Posterior vena cava (tissue), 2 donors: Measurements from ENCODE around the gene DPH2. TPM values are rescaled to one million over a fixed set of nuclear protein-coding genes. Genes with fewer than 3 reads are reported as not detected.

Experiments used
- DNase-seq: peaks from one replicate; pipeline ENCODE4 v3.0.0-alpha.2; 2020; ENCODE audit warnings: low spot score
- intact Hi-C, 2 donors: fragments of 100-400 bp; cut with DNase I; formaldehyde crosslinking; loops; one replicate each; pipeline versions ENCODE4 v1.14.1 to v1.14.2; 2022 to 2023
- total RNA-seq, 2 donors: library from RNA; stranded (reverse); fragmentation: NEBNext Ultra II Directional; extraction: Animal tissue kit (Norgen Biotek cat#: 25700); gene quantifications; one replicate each; pipeline ENCODE4 v1.2.1, GENCODE V29; 2021
- donor health status: DM: yes; HTN: yes; CAD: no.
- donor health status: DM: yes; HTN: yes; CAD: no.

The DPH2 gene
- total RNA-seq, 2 donors from 2014 or later: 13.5 to 14.5 TPM

GRCh38 chr1:43960798-43961197 is 9.0 kb upstream of the DPH2 start:
- DNase-seq: no peak
- intact Hi-C loops: no loop called here

GRCh38 chr1:43961692-43962091 is 8.1 kb upstream of the DPH2 start:
- intact Hi-C loops: no loop called here
- no peak for DNase-seq

GRCh38 chr1:43962324-43962723 is 7.5 kb upstream of the DPH2 start:
- intact Hi-C loops: no loop called here
- DNase-seq: no peak

GRCh38 chr1:43963006-43963405 is 6.8 kb upstream of the DPH2 start:
- no peak for DNase-seq
- intact Hi-C loops: no loop called here

DNA sequence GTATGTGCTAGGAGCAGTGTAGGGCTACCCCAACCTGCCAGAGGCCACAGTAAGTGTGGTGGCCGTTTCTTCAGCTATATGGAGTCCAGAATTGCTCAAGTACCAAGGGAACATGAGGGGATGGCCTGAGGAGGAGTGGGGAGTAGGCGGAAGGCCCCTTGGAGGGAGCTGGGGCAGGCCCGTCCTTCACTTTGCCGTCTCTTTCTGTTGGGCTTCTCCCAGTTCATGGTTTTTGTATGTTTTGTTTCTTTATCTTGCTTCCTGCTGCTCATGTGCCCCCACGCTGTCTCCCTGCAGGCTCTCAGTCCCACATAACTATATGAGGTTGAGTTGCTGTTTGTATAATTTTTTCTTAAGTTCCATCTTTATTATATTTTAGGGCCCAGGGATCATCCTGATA is 5.9 kb upstream of the DPH2 start:
- DNase-seq: no peak
- intact Hi-C loops: no loop called here

GRCh38 chr1:43965316-43965715 is 4.5 kb upstream of the DPH2 start:
- intact Hi-C loops: no loop called here
- no peak for DNase-seq

- intact Hi-C loops: no loop called here
- DNase-seq: no peak
Measured at GRCh38 chr1:43968348-43968948, 1.4 kb upstream of the DPH2 start.

GRCh38 chr1:43969416-43969745 is 429 bp upstream of the DPH2 start:
- intact Hi-C loops: no loop called here

GRCh38 chr1:43970502-43970901 is 692 bp downstream of the DPH2 start:
- intact Hi-C loops: no loop called here
- DNase-seq: no peak

More at GRCh38 chr1:43969416-43969745, 429 bp upstream of the DPH2 start:
- no peak for DNase-seq

GRCh38 chr1:43970911-43971310 is 1.1 kb downstream of the DPH2 start:
- DNase-seq: peak; percentile 61
- intact Hi-C loops: no loop called here

GRCh38 chr1:43971336-43971980 is 1.6 kb downstream of the DPH2 start:
- intact Hi-C loops: no loop called here

DNA sequence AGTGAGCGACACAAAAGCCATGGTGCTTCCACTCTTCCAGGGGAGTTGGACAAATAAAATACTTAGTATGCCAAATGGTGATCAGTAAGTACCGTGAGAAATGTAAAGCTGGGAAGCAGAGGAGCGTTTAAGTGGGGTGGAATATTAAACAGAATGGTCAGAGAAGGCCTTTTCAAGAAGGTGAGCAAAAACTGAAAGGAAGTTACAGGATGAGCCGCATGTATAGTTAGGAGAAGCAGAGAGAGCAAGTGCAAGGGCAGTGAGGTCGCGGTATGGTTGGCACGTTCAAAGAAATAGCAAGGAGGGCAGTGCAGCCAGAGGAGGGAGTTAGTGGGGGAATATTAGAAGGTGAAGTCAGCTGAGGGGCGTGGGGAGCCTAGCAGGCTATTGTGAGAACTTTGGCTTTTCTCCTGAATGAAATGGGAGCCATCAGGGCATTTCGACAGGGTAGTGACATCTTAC is 4.2 kb downstream of the DPH2 start:
- intact Hi-C loops: no loop called here

More at GRCh38 chr1:43971336-43971980, 1.6 kb downstream of the DPH2 start:
- DNase-seq: peak; percentile 76

GRCh38 chr1:43974443-43975248 is 4.8 kb downstream of the DPH2 start, which contains the start of gene ATP6V0B:
Gene ATP6V0B (plus strand): TSS chr1:43974960. CDS start chr1:43975041, 81 bp downstream.
- intact Hi-C loops: no loop called here
- DNase-seq: peak; percentile 99

More for the DNA sequence above, 4.2 kb downstream of the DPH2 start:
- no peak for DNase-seq

DNA sequence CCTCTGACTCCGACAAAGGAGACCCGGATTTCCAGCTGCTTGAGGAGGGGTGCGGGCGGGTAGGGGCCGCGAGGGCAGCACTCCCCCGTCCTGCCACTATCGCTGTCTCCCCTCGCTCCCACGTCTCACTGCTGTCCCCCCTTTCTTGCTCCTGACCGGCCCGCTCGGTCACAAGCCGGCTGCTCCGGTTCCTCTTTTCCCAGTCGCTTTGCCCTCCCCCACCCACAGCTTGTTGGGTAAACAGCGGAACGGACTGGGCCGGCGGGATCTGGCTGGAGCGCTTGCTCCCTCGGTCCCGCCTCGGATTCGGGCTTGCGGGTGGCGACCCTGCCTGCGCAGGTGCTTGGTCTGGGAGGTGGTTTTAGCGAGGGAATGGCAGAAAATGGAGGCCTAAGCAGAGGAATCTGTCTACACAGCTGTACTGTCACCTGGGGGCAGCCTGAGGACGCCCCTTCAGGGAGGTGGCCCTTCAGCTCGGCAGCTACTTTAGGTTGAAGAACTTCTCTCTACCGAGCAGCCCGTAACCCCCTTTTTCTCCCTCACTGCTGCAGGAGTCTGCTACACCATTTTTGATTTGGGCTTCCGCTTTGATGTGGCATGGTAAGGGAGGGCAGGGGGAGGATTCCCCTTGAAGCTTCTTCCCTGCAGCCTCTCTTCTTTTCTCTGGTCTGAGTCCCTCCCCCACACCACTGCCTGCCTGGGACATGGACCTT is 5.6 kb downstream of the DPH2 start:
- DNase-seq: peak; percentile 93
- intact Hi-C loops: no loop called here

- DNase-seq: no peak
- intact Hi-C loops: no loop called here
Measured at GRCh38 chr1:43976045-43976444, 6.2 kb downstream of the DPH2 start.

GRCh38 chr1:43976890-43977289 is 7.1 kb downstream of the DPH2 start:
- intact Hi-C loops: no loop called here

DNA sequence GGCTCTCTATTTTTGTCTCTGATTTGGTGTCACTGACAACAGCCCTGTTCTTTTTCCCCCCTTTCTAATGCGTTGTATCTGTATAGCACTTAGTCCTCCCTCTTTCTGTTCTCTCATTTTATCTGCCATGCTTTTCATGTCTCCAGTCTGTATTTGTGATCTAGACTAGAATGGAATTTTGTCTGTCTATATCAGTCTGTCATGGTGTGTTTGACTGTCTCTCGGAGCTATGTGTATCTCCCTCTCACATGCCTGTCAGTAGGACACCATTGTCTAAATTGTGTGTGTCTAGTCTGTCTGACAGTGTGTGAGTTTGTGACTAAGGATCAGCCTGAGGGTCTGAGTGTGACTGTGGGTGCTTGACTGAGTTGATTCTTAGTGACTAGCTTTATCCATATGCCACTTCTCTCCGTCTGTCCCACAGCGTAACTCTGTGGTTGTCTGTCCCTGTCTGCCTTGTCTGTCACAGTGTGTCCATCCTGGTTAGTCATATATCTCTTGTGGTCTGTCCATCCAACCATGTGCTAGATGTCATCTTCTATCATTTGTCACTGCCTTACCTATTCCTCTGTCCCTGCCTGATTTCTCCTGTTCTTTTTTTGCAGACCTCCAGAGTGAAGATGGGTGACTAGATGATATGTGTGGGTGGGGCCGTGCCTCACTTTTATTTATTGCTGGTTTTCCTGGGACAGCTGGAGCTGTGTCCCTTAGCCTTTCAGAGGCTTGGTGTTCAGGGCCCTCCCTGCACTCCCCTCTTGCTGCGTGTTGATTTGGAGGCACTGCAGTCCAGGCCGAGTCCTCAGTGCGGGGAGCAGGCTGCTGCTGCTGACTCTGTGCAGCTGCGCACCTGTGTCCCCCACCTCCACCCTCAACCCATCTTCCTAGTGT is 7.8 kb downstream of the DPH2 start:
- intact Hi-C loops: no loop called here

More at GRCh38 chr1:43976890-43977289, 7.1 kb downstream of the DPH2 start:
- no peak for DNase-seq

GRCh38 chr1:43978264-43978550 is 8.4 kb downstream of the DPH2 start:
- intact Hi-C loops: no loop called here
- no peak for DNase-seq

More for the DNA sequence above, 7.8 kb downstream of the DPH2 start:
- DNase-seq: peak; percentile 68
